Measurements from ENCODE around the gene KCNQ4. TPM values are rescaled to one million over a fixed set of nuclear protein-coding genes. Genes with fewer than 3 reads are reported as not detected.

The KCNQ4 gene
- polyA plus RNA-seq, 3 donors = 0.67 to 0.88 (median 0.70) TPM

DNA sequence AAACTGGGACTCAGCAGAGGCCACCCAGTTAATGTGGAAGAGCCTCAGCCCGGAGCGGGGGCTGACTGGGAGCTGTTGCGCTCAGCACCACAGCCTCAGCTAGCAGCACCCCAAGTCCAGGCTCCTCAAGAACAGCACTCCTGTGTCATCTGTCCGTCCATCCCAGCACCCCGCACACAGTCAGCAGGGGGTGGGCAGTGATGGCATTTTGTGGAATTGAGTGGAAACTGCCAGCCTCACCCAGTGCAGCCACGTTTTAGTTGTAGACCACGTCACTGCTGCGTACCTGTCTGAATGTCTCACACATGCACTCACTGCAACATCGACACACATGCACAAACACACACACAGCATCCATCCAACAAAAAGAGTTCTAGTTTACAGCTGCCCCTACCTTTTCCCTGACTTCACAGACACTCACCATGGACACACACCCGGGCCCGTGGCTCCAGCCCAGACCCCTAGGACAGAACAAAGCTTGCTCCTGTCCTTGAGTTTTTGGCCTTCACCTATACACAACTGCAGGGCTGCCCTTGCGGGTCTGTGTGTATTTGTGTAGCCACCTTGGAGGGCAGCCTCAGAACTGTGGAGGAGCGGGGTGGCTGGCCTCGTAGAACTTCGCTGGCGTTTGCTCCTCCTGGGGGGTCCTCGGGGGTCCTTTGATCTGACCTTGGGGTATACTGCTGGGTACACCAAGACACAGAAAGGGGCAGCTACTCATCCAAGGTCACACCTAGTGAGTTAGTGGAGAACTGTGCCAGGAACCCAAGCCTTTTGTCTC lies 5.2 kb downstream of the KCNQ4 start:
- H3K27ac ChIP-seq (ENCODE audit: low read depth, low read length) = no peak overlapping the region
- WGBS, 3 donors = 83 to 93% (median 89%) methylated on average over 16 to 17 of the region's 17 CpGs

DNA sequence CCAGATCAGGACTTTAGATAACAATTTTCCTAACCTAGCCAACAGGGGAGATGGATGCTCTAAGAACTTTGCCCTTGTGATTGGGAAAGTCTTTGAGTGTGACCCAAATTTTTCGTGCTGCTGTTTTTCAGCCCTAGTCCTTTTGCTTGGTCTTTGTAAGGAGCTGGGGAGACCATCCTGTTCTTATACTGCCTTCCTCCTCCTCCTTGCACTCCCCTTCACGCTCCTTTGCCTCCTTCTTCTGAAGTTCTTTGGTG lies 5.7 kb downstream of the KCNQ4 start:
- H3K27ac ChIP-seq (ENCODE audit: low read depth, low read length) = no peak overlapping the region
- 69 to 84% (median 74%) methylated on average over 2 of the region's 2 CpGs for WGBS, 3 donors

DNA sequence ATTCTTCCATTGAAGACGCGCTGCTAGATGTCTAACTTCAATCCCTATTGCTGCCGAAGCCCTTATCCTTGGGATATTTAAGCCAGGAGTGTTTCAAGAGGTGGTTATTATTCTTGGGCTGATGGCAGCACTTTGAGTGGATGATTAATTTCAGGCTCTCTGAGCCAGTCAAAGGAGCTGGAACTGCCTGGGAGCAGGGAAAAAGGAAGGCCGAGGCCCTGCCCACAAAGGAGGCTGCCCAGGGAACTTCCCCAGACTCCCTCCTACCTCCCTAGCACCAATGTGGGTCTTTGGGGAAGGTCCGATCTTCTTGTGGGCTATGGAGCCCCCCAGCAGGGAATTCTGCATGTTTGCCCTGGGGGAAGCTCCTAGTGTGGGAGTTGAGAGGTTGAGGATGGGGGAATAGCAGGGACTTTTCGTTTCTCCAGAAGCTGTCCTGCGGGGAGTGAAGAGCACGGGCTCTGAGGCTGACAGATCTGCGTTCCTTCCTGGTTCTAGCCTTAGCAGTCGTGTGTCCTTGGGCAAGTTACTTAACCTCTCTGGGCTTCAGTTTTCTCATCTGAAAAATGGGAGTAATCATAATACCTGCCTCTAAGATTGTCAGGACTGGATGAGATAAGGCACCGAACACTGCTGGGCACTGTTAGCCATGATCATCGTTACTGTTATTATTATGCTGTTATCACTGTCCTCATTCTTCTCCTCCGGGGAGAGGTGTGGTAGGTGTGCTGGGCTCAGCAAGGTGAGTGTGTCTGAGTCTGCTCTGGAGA lies 6.3 kb downstream of the KCNQ4 start:
- WGBS, 3 donors = 88 to 92% (median 88%) methylated on average over 13 of the region's 13 CpGs
- no peak overlapping the region for H3K27ac ChIP-seq (ENCODE audit: low read depth, low read length)

DNA sequence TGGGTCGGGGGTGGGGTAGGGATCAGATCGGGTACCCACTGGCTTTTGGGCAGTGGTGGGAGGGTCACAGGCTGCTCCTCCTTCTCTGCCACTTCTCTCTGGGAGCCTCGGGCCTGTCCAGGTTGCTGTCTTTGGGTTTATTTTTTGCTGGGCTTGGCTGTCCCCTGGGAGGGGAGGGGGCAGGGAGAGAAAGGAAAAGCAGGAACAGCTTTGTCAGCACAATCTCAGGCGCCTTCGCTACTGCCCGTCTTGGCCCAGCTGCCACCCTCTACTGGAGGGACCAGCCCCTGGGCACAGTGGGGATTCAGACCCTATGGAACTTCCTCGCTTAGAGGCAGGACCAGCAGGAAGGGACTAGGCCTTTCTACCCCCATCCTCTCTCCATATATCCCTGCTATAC lies 8.4 kb downstream of the KCNQ4 start:
- H3K27ac ChIP-seq (ENCODE audit: low read depth, low read length) = no peak overlapping the region
- WGBS, 3 donors = 68 to 76% (median 71%) methylated on average over 7 of the region's 7 CpGs

DNA sequence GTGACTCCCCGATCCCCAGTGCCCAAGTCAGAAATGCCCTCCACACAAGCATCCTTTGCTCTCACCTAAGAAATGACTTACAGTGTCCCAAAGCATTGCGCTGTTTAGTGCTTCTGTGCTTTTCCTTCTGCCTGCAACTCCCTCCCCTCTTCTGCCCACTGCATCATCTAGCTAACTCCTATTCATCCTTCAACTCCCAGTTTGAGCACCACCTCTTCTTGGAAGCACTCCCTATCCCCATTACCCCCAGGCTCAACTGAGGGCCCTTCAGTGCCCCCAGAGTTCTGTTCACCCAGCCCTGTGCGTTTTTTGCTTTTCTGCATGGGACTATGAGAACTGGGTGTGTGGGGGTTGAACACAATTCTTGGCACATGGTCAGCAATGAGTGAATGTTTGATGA lies 10.0 kb downstream of the KCNQ4 start:
- no peak overlapping the region for H3K27ac ChIP-seq (ENCODE audit: low read depth, low read length)
- 93 to 96% (median 95%) methylated on average over 3 of the region's 3 CpGs for WGBS, 3 donors

DNA sequence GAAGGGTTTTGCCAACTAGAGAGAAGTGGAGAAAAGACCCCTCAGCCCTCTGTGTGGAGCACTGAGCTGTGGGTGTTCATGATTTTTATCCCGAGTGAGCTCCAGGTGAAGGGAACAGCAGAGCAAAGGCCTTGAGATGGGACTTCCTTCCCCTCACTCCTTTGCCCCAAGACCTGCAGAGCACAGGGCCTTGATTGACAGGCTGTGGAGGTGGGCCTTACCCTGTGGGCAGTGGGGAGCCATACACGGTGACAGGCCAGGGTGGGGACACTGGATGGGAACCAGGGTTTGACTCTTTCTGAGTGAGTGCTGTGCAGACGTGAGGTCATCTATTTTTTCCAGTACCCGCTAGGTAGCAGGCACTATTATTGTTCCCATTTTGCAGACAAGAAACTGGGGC lies 10.5 kb downstream of the KCNQ4 start:
- no peak overlapping the region for H3K27ac ChIP-seq (ENCODE audit: low read depth, low read length)

DNA sequence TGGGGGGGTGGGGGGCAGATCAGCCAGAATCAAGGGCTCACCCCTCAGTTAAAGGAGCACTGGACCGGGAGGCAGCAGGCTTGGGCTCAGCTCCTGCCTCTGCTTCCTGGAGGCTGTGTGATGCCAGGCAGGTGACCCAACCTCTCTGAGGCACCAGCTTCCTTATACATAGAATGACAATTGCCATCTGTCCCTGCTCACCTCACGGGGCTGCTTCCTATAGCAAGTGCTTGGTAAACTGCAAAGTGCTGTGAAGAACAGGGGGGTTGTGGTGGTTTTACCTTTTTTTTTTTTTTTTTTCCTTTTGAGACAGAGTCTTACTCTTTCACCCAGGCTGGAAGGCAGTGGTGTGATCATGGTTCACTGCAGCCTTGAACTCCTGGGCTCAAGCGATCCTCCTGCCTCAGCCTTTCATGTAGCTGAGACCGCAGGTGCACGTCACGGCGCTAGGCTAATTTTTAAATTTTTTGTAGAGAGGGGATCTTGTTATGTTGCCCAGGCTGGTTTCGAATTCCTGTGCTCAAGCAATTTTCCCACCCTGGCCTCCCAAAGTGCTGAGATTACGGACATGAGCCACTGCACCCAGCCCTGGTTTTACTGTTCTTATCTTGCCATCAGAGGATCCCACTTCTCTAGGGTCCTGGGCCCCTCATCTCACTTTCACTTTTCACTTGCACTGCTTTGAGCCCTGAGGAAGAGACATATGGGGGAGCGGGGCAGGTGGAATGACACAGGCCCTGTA lies 11.6 kb downstream of the KCNQ4 start:
- WGBS, 3 donors = 85 to 90% (median 89%) methylated on average over 10 of the region's 10 CpGs
- no peak overlapping the region for H3K27ac ChIP-seq (ENCODE audit: low read depth, low read length)

More for the DNA sequence above, 10.5 kb downstream of the KCNQ4 start:
- WGBS, 3 donors = 87 to 94% (median 87%) methylated on average over 4 of the region's 4 CpGs

DNA sequence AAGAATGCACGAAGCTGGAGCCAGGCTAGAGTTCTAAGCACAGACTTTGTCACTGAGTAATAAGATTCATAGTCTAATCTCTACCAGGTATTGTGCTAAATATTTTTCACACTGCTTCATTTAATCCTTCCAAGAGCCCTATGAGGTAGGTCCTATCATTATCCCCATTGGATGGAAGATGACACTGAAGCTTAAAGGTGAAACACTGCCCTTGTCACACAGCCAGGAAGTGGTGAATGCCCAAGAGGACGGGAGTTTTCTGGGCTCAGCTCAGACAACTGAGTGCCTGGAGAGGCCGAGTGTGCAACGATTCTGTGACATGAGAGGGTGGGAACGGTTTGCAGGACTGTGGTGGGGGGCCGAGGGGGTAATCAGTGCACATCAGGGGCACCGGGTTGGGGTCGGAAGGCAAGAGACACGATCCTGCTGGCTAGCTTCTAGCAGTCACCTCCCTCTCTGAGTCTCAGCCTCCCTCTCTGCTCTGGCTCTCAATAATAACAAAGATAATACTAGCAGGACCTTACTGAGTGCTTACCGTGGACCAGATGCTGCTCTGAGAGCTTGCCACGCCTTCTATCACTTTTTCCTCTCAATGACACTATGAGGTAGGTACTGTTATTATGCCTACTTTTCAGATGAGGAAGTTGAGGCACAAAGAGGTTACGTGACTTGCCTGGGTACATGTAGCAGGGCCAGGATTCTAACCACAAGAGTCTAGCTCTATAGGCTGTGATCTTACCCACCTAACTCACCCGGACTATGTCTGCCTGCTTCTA lies 12.4 kb downstream of the KCNQ4 start:
- 47 to 63% (median 63%) methylated on average over 13 of the region's 13 CpGs for WGBS, 3 donors
- no peak overlapping the region for H3K27ac ChIP-seq (ENCODE audit: low read depth, low read length)

DNA sequence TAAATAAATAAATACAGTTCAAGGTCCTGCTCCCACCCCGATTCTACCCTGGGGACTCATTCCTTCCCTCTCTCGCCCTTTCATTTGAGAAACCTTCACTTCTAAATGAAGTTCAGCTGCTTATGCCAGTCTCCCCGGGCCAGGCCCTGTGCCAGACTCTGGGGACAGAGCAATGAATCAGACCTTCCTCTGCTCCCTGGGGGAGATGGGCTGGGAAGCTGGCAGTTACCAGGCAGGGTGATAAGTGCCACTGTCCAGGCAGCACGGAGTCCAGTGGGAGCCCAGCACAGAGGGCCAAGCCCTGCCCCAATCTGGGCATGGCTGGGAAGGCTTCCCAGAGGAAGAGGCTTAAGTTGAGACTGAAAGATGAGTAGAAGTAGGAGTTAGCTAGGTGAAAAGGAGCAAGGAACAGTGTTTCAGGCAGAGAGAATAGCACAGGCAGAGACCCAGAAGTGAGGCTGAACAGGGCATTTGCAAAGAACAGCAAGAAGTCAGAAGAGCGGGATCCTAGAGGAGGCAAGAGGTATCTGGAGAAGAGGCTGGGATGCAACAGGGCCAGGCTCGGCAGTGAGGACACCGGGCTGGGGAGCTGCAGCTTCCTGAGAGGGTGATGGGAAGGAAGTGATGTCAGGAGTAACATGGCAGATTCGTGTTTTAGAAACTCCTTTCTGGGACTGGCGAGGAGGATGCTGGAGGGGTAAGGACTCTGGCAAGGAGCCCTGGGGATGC lies 13.5 kb downstream of the KCNQ4 start:
- H3K27ac ChIP-seq (ENCODE audit: low read depth, low read length) = no peak overlapping the region
- 53 to 70% (median 54%) methylated on average over 9 of the region's 9 CpGs for WGBS, 3 donors

DNA sequence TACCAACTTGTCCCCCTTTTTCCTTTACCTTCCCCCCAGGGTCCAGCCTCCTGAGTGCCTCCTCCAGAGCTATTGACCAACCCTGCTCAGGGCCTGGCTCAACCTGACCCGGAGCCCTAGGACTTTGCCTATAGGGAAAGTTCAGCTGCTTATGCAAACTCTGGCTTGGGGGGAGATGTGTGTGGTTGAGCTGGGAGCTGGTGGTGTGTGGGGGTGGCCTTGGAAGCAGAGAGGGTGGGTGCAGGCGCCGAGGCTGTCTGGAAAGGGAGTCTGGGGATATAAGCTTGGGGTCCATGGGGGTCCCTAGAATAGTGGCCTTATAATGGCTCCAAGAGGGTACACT lies 14.1 kb downstream of the KCNQ4 start:
- H3K27ac ChIP-seq (ENCODE audit: low read depth, low read length) = no peak overlapping the region
- 84 to 89% (median 85%) methylated on average over 3 of the region's 3 CpGs for WGBS, 3 donors

DNA sequence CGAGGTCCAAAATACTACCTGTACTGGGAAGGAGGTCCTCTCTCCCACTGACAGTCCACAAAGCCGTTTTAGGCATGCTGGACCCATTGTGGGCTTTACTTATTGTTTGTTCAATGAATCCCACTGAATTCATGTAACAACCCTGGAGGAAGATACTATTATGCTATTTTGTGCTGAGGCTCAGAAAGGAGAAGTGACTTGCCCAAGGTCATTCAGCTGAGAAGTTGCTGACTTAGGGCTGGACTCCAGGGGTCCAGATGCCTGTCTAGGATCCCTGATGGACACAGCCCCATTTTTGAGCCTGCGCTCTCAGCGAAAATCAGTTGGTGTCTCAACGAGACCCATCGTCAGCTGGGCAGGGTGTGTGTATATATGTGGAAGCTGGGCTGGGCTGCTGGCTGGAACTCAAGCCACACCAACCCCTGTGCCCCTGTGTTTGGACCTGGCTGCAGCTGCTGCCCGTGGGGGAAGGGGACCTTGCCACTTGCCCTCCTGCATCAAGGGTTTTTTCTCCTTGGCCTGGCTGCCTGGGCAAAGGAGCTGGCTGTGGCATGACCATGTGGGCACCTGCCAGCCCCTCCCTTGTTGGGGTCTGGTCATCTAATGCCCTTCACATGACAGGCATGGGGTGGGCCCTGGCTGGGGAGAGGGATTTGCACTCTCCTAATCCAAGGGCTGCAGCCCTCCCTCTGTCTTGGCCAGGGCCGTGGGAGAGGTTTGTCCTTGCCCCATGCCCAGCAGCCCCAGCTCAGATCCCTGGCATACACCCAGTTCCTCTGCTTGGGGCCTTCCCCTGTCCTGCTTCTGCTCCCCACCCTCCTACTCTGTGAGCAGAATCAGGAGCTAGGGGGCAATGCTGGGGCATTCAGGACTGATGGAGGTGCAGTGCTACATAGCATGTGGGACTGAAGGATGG lies 15.0 kb downstream of the KCNQ4 start:
- 77 to 86% (median 86%) methylated on average over 8 of the region's 8 CpGs for WGBS, 3 donors
- H3K27ac ChIP-seq (ENCODE audit: low read depth, low read length) = no peak overlapping the region

DNA sequence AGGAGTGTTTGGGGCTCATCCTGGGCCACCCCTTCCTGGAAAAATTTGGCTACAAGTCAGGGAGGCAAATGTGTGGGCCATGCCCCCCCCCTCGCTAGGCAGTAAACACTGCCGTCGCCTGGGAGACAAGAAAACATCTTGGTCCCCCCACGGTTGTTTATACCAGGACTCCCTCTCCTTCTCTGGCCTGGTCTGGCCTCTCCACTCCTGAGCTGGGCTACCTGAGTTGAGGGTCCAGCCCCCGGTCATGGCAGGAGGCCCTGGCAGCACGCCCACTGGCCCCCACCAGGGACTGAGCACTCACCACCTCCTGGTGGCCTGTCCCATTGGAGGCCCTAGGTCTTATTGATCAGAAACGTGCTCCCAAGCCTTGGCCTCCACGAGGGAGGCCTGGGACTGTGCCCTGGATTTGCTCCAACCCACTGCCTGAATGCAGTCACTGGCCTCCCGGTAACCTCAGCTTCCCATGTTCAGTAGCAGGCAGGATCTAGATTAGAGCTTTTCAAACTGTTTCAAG lies 15.8 kb downstream of the KCNQ4 start:
- WGBS, 3 donors = 47 to 53% (median 50%) methylated on average over 7 to 9 of the region's 9 CpGs

DNA sequence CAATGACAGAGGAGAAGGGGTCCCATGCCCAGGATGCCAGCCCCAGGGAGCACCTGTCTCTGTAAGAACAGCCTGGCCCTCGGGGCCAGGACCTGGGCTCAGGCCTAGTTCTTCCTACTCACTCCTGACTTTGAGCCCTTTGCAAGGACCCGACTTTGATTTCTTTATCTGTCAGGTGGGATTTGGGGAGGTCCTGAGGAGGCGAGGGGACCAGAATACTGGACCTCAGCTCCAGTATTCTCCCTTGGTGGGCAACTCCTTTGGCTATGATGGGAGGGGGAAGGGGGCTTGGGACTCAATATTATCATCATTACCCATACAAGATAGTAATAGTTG lies 18.1 kb downstream of the KCNQ4 start:
- WGBS, 3 donors = 61 to 73% (median 71%) methylated on average over 3 of the region's 3 CpGs

More for the DNA sequence above, 15.8 kb downstream of the KCNQ4 start:
- no peak overlapping the region for H3K27ac ChIP-seq (ENCODE audit: low read depth, low read length)

DNA sequence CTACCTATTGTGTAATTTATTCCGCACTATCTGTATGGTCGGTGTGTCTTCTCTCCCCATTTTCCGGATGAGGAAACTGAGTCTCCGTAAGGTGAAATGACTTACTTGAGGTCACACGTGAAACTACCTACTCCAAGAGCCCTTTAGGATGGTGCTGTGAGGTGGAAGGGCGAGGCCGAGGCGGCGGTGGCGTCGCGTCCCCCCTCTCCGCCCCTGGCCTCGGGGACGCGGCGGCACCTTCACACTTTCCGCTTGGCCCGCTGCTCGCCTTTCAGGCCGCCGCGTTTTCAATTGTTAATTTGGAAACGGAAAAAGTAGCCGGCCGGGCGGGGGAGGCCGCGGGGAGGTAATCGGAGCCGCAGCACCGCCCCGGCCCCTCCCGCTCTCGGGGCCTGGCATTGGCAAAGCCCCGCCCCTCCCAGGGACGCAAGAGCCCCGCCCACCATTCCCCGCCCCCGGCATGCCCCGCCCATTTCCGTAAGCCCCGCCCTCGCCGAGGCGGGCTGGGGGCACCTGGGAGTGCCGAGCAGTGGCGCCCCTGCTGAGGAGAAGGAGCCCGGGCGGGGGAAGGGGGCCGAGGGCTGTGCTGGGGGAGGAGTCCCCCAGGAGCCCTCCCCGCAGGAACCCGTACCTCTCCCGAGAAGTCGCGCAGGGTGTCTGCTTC lies 18.6 kb downstream of the KCNQ4 start:
- 5 to 7% (median 6%) methylated on average over 43 to 56 of the region's 56 CpGs for WGBS, 3 donors
- H3K27ac ChIP-seq (ENCODE audit: low read depth, low read length) = no peak overlapping the region

More for the DNA sequence above, 18.1 kb downstream of the KCNQ4 start:
- no peak overlapping the region for H3K27ac ChIP-seq (ENCODE audit: low read depth, low read length)

DNA sequence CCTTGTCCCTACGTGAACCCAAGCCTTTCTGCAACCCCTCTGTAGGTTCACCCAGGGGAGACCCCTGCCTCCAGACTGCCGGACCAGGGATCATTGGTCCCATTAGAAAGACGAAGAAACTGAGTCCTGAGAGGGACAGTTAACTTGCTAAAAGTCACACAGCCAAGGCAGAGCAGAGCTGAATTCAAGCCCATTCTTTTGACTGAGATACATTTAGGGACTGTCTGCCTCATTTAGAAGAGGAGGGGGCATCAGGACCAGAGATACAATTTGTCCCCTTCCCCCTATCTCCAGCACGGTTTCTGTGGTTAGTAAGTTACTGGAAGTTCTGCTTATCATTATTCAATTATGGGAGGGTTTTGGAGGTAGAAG lies 19.1 kb downstream of the KCNQ4 start:
- WGBS, 3 donors = 35 to 52% (median 39%) methylated on average over 4 of the region's 4 CpGs
- H3K27ac ChIP-seq (ENCODE audit: low read depth, low read length) = no peak overlapping the region

DNA sequence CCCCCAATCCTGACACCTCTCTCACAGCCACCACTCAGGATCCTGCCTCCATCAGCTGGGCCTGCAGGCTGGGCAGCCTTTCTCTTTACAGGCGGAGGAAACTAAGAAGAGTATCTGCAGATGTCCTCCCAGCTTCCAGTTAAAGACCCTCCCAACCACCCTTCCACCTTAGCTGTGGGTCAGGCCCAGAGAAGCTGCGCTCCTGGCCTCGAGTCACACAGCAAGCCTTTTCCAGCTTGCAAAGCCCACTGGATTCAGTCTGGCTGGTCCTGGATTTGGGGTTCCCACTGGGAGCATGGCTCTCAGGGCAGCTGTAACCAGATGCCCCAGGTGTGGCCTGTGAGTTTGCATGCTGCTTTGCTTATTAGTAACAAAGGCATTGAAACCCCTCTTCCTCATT lies 19.9 kb downstream of the KCNQ4 start:
- WGBS, 3 donors = 90 to 98% (median 94%) methylated on average over 3 of the region's 3 CpGs
- no peak overlapping the region for H3K27ac ChIP-seq (ENCODE audit: low read depth, low read length)

DNA sequence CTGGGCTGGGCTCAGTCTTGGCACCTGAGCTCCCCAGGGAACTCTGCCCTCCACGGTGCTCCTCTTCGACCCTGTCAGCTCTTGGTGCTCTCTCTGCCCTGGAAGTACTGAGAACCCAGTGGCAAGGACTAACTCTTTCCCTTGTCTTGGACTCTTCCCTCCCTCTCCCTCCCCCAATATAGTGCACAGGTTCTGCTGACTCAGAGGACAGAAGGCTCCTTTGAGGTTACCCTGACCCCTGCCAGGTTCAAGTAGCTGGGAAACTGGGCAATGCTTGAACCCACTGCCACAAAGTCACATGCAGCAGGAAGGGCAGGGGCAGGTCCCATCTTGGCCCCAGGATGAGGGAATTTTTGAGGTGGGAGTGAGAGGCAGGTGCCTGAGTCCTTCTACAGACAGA lies 20.3 kb downstream of the KCNQ4 start:
- 56 to 77% (median 67%) methylated on average over 2 of the region's 2 CpGs for WGBS, 3 donors
- no peak overlapping the region for H3K27ac ChIP-seq (ENCODE audit: low read depth, low read length)
